K562 (cell line): ENCODE measurements around the gene AQP11. TPM values are rescaled to one million over a fixed set of nuclear protein-coding genes. Genes with fewer than 3 reads are reported as not detected.

Experiments used
- ARNT ChIP-seq, 2 experiments: fragments of 450-650 bp; IDR thresholded peaks; 2 replicates each; pipeline ENCODE4 v1.6.1; 2016; ENCODE audit warnings: mild to moderate bottlenecking in 1 of 2
- ATF7 ChIP-seq: fragments of 450-650 bp; IDR thresholded peaks from 2 replicates; pipeline ENCODE4 v1.7.1; 2014; ENCODE audit warnings: mild to moderate bottlenecking, moderate library complexity
- CBX8 ChIP-seq: fragments of 200-600 bp; sonication (generic); IDR thresholded peaks from 2 replicates; pipeline ENCODE4 v1.6.1; 2012; ENCODE audit warnings: borderline replicate concordance, mixed run types, low read depth, mild to moderate bottlenecking, moderate library complexity, mixed read lengths, low read length, control low read depth, inconsistent platforms; ENCODE audit not compliant: poor library complexity, severe bottlenecking; ENCODE audit errors: extremely low read depth
- CHD4 ChIP-seq: fragments of 200-600 bp; sonication (generic); IDR thresholded peaks from 3 replicates; pipeline ENCODE4 v1.6.1; 2012; ENCODE audit warnings: low read depth, mild to moderate bottlenecking, mixed read lengths, low read length, inconsistent platforms; ENCODE audit not compliant: insufficient read depth, insufficient replicate concordance, poor library complexity, severe bottlenecking
- DACH1 ChIP-seq: fragments of 450-650 bp; IDR thresholded peaks from 2 replicates; pipeline ENCODE4 v1.6.1; 2018; ENCODE audit not compliant: partially characterized antibody
- FIP1L1 ChIP-seq: fragments of 200-400 bp; formaldehyde crosslinking; IDR thresholded peaks from 2 replicates; pipeline ENCODE4 v1.6.1; 2018; ENCODE audit warnings: mild to moderate bottlenecking, low read depth, low read length; ENCODE audit not compliant: poor library complexity, severe bottlenecking
- FOS ChIP-seq: IDR thresholded peaks from 3 replicates; pipeline ENCODE4 v1.6.1; 2011; ENCODE audit not compliant: insufficient read length; ENCODE audit errors: extremely low read depth
- HDAC2 ChIP-seq: fragments of 450-650 bp; IDR thresholded peaks from 2 replicates; pipeline ENCODE4 v1.6.1; 2016; ENCODE audit warnings: mild to moderate bottlenecking
- HDGF ChIP-seq: fragments of 450-650 bp; IDR thresholded peaks from 2 replicates; pipeline ENCODE4 v1.6.1; 2016
- HNRNPUL1 ChIP-seq: fragments of 200-400 bp; formaldehyde crosslinking; IDR thresholded peaks from 2 replicates; pipeline ENCODE4 v1.6.1; 2017; ENCODE audit warnings: low read length
- KDM1A ChIP-seq, 2 experiments: fragments of 450-650 bp; IDR thresholded peaks; 2 replicates each; pipeline ENCODE4 v1.6.1; 2016; ENCODE audit warnings: mild to moderate bottlenecking in 2 of 2
- KHSRP ChIP-seq: fragments of 450-650 bp; IDR thresholded peaks from 2 replicates; pipeline ENCODE4 v1.6.1; 2017
- LCOR ChIP-seq: sonication (generic); formaldehyde crosslinking; IDR thresholded peaks from 2 replicates; pipeline ENCODE4 v1.8.0; 2022; ENCODE audit warnings: mild to moderate bottlenecking, missing genetic modification reagents
- MLLT1 ChIP-seq, 2 experiments: fragments of 450-650 bp; IDR thresholded peaks; 2 replicates each; pipeline ENCODE4 v1.6.1; 2016
- PCBP2 ChIP-seq: fragments of 200-400 bp; formaldehyde crosslinking; IDR thresholded peaks from 2 replicates; pipeline ENCODE4 v1.6.1; 2018; ENCODE audit warnings: low read length, low read depth, mild to moderate bottlenecking, moderate library complexity; ENCODE audit not compliant: poor library complexity, severe bottlenecking
- PURB ChIP-seq: sonication (generic); formaldehyde crosslinking; IDR thresholded peaks from 2 replicates; pipeline ENCODE4 v1.9.0; 2021; ENCODE audit warnings: low read depth, mild to moderate bottlenecking, missing genetic modification reagents
- RUNX1 ChIP-seq: sonication (generic); IDR thresholded peaks from 2 replicates; pipeline ENCODE4 v1.6.1; 2016; ENCODE audit warnings: antibody characterized with exemption, low read depth
- SIN3A ChIP-seq, 2 experiments: fragments of 150-350 bp in 1 of 2; IDR thresholded peaks; 2 replicates each; pipeline ENCODE4 v1.6.1; 2011 to 2016; ENCODE audit warnings: borderline replicate concordance in 2 of 2, low read depth in 2 of 2, low read length in 2 of 2, mild to moderate bottlenecking in 2 of 2, moderate library complexity in 2 of 2; ENCODE audit not compliant: control insufficient read depth in 1 of 2
- ZBED1 ChIP-seq: IDR thresholded peaks from 2 replicates; pipeline ENCODE4 v1.6.1; 2014
- ZBTB9 ChIP-seq: fragments of 450-650 bp; formaldehyde crosslinking; IDR thresholded peaks from 2 replicates; pipeline ENCODE4 v1.4.0; 2020; ENCODE audit warnings: mild to moderate bottlenecking, moderate library complexity
- ZNF212 ChIP-seq: fragments of 450-650 bp; formaldehyde crosslinking; IDR thresholded peaks from 2 replicates; pipeline ENCODE4 v1.4.0; 2020; ENCODE audit warnings: mild to moderate bottlenecking
- ZNF232 ChIP-seq: sonication (generic); formaldehyde crosslinking; IDR thresholded peaks from 2 replicates; pipeline ENCODE4 v1.8.0; 2022; ENCODE audit warnings: mild to moderate bottlenecking, missing genetic modification reagents
- ZNF655 ChIP-seq: fragments of 250-450 bp; sonication (Bioruptor Pico); IDR thresholded peaks from 2 replicates; pipeline ENCODE4 v1.5.0; 2021
- polyA plus RNA-seq, 8 experiments: library from polyadenylated mRNA; depleted of rRNA in 4 of 8; stranded (reverse) in 5 of 8; unstranded in 3 of 8; fragments of >200 nt; fragmentation: Nextera tagmentation in 2 of 8; fragmentation: Illumina TruSeq in 1 of 8; extraction: Ambion mirVana in 2 of 8; extraction: Trizol in 1 of 8; gene quantifications; 2 replicates each; pipeline versions ENCODE4 v1.2.1 to v1.2.3, GENCODE V29; 2011 to 2014; ENCODE audit warnings: inconsistent platforms in 1 of 8, missing spikeins in 1 of 8
- total RNA-seq, 7 experiments: library from RNA; depleted of rRNA in 6 of 7; stranded (reverse); fragments of >200 nt in 6 of 7; fragmentation: Illumina TruSeq in 2 of 7; extraction: Trizol in 2 of 7; gene quantifications; 2 replicates each; pipeline versions ENCODE4 v1.2.1 to v1.2.3, GENCODE V29; 2011 to 2021; ENCODE audit warnings: low replicate concordance in 1 of 7
- TF ChIP-seq, protein P1 (sequence below): fragments of 250-450 bp; sonication (Bioruptor Pico); IDR thresholded peaks from 2 replicates; pipeline ENCODE4 v1.4.0; 2020
- TF ChIP-seq, protein P2 (sequence below): sonication (generic); formaldehyde crosslinking; IDR thresholded peaks from 2 replicates; pipeline ENCODE4 v1.8.1; 2022; ENCODE audit warnings: missing genetic modification reagents

AQP11 gene
- total and polyA plus RNA-seq, 9 of the 15 experiments (the other 6 are each of a cell fraction or from before 2014, with no cell fraction given): 0.09 to 1.0 (median 0.36) TPM

GRCh38 chr11:77644887-77645286, 55.1 kb downstream of the AQP11 start (continued):
- TF ChIP-seq, protein P1, sequence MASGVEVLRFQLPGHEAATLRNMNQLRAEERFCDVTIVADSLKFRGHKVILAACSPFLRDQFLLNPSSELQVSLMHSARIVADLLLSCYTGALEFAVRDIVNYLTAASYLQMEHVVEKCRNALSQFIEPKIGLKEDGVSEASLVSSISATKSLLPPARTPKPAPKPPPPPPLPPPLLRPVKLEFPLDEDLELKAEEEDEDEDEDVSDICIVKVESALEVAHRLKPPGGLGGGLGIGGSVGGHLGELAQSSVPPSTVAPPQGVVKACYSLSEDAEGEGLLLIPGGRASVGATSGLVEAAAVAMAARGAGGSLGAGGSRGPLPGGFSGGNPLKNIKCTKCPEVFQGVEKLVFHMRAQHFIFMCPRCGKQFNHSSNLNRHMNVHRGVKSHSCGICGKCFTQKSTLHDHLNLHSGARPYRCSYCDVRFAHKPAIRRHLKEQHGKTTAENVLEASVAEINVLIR (CRISPR knock-in tag): peak; percentile 60
- TF ChIP-seq HNRNPUL1 (no peak), CHD4 (no peak), ATF7 (no peak), PCBP2 (no peak), HDAC2 (no peak), SIN3A (IDR thresholded peaks at IDR 0.05; ENCODE audit: borderline replicate concordance in 2 of 2, control insufficient read depth in 1 of 2, low read depth in 2 of 2, low read length in 2 of 2) (no peak), KDM1A (IDR thresholded peaks at IDR 0.05) (no peak), PURB (CRISPR knock-in tag) (no peak), ZBTB9 (CRISPR knock-in tag) (peak; percentile 90), DACH1 (no peak), ZBED1 (no peak), FIP1L1 (no peak), CBX8 (no peak), HDGF (no peak), ARNT (IDR thresholded peaks at IDR 0.05) (no peak), FOS (no peak), LCOR (CRISPR knock-in tag) (no peak), ZNF232 (no peak), MLLT1 (IDR thresholded peaks at IDR 0.05) (no peak), ZNF212 (CRISPR knock-in tag) (0 out of 2 replicates have a peak, but pooled peaks have one; percentile 46), RUNX1 (no peak), ZNF655 (CRISPR knock-in tag) (no peak), KHSRP (no peak)
- TF ChIP-seq, protein P2, sequence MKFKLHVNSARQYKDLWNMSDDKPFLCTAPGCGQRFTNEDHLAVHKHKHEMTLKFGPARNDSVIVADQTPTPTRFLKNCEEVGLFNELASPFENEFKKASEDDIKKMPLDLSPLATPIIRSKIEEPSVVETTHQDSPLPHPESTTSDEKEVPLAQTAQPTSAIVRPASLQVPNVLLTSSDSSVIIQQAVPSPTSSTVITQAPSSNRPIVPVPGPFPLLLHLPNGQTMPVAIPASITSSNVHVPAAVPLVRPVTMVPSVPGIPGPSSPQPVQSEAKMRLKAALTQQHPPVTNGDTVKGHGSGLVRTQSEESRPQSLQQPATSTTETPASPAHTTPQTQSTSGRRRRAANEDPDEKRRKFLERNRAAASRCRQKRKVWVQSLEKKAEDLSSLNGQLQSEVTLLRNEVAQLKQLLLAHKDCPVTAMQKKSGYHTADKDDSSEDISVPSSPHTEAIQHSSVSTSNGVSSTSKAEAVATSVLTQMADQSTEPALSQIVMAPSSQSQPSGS (CRISPR knock-in tag): no peak
